Stimulated activated CD8-positive, alpha-beta memory T cell treated with anti-CD3 and anti-CD28 coated beads, Interleukin-7, amount 100 ng/mL, for 48 hours (primary cell): Measurements from ENCODE around the gene TNKS1BP1.

Source experiments
- DNase-seq, 2 donors: peaks; one replicate each; pipeline ENCODE4 v3.0.0-alpha.2; 2020; ENCODE audit warnings: low read depth in 1 of 2; ENCODE audit errors: extremely low read depth in 1 of 2

Gene TNKS1BP1

DNA sequence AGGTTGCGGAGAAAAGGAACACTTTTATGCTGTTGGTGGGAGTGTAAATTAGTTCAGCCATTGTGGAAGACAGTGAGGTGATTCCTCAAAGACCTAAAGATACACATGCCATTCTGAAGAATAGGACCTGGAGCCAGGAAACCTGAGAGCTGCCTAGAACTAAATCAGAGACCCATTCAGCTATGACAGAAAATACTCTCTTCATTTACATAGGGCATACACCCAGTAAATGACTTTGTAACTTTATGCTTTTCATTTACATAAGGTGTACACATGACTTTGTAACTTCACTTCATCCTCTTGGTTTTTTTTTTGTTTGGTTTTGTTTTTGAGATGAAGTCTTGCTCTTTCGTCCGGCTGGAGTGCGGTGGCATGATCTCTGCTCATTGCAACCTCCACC, 62.6 kb downstream of the TNKS1BP1 start:
- DNase-seq: no peak

DNA sequence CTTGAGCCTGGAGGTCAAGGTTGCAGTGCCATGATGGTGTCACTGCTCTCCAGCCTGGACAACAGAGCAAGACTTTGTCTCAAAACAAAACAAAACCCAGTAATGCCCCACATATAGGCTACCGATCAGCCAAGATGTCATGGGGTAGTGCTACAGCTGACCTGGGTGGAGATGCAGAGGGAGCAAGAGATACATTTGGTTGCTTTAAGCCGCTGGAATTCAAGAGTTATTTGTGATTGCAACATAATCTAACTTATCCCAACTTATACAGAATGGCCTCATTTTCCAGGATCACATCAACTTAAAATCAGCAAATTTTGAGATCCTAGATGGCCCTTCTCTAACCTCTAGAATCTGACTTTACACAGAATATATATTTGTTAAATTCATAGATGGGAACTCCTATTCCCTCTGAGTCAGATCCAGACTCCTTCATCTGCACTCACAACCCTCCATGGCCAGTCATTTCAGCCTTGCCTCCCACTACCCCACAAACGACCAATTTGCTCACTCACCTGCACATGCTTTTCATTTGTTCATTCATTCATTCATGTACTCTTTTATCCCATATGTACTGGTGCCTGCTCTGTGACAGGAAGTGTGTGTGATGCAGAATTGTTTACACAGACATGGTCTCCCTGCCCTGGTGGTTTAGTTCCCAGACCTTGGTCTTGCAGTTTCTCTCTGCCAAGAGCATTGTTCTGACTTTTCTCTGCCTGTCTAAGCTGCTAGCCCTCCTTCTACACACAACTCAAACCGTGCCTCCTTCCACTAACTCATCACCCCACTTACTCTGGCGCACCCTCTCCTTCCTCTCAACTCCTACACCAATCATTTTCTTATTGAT, 63.6 kb downstream of the TNKS1BP1 start:
- no peak for DNase-seq

DNA sequence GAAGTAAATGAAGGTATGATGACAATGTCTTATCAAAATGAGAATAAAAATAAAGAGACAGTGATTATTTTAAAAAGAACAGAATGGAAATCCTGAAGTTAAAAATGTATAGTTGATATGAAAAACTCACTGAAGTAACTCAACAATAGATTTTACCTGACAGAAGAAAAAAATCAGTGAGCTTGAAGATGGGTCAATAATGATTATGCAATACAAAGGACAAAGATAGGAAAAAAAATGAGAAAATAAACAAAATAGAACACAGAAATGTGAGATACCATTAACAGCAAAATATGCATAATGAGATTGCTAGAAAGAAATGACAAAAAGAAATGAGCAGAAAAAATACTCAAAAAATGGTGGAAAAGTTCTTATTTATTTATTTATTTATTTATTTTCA, 68.6 kb downstream of the TNKS1BP1 start:
- no peak for DNase-seq

- DNase-seq: no peak
Observed at GRCh38 chr11:57255618-57256017, 69.1 kb downstream of the TNKS1BP1 start.

GRCh38 chr11:57254631-57255030, 70.1 kb downstream of the TNKS1BP1 start:
- DNase-seq: no peak

- DNase-seq: no peak
Observed at GRCh38 chr11:57251491-57252104, 73.2 kb downstream of the TNKS1BP1 start.

DNA sequence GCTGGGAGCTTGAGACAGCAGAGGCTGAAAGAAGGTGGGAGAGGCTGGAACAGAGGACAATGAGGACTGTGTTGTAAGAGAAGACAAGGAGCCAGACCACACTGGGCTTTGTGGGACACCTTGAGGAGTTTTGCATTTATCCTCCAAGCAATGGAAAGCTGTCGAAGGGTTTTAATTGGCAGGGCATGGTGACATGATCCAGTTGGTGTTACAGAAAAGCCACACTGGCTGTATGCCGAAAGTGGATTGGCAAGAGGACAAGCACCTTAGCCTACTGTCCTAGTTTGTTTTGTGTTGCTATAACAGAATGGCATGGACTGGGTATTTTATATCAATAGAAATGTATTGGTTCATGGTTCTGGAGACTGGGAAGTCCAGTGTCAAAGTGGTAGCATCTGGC, 73.7 kb downstream of the TNKS1BP1 start:
- no peak for DNase-seq
